ENCODE data around the gene EIF4E2.

Gene EIF4E2

GRCh38 chr2:232543491-232543890 lies 7.0 kb upstream of the EIF4E2 start:
- TF ChIP-seq CTCF (conservative IDR thresholded peaks at IDR 0.05; ENCODE audit: low read length): no peak
- H3K4me3 ChIP-seq (ENCODE audit: low read length): no peak overlapping the region
- DNase-seq (ENCODE audit: low read depth): no peak

- no peak for TF ChIP-seq CTCF (conservative IDR thresholded peaks at IDR 0.05; ENCODE audit: low read length)
- no peak overlapping the region for H3K4me3 ChIP-seq (ENCODE audit: low read length)
- no peak for DNase-seq (ENCODE audit: low read depth)
Measured at GRCh38 chr2:232543928-232544631, 6.4 kb upstream of the EIF4E2 start.

GRCh38 chr2:232544674-232545073 lies 5.8 kb upstream of the EIF4E2 start:
- DNase-seq (ENCODE audit: low read depth): no peak
- no peak for TF ChIP-seq CTCF (conservative IDR thresholded peaks at IDR 0.05; ENCODE audit: low read length)

GRCh38 chr2:232545511-232546375 lies 4.7 kb upstream of the EIF4E2 start:
- DNase-seq (ENCODE audit: low read depth): no peak
- H3K4me3 ChIP-seq (ENCODE audit: low read length): no peak overlapping the region
- no peak for TF ChIP-seq CTCF (conservative IDR thresholded peaks at IDR 0.05; ENCODE audit: low read length)

More at GRCh38 chr2:232544674-232545073, 5.8 kb upstream of the EIF4E2 start:
- no peak overlapping the region for H3K4me3 ChIP-seq (ENCODE audit: low read length)

GRCh38 chr2:232547991-232548390 lies 2.5 kb upstream of the EIF4E2 start:
- no peak for DNase-seq (ENCODE audit: low read depth)
- no peak for TF ChIP-seq CTCF (conservative IDR thresholded peaks at IDR 0.05; ENCODE audit: low read length)
- H3K4me3 ChIP-seq (ENCODE audit: low read length): no peak overlapping the region

- TF ChIP-seq CTCF (conservative IDR thresholded peaks at IDR 0.05; ENCODE audit: low read length): no peak
- DNase-seq (ENCODE audit: low read depth): no peak
- H3K4me3 ChIP-seq (ENCODE audit: low read length): peak overlapping the region; percentile 95
Measured at GRCh38 chr2:232549655-232550353, 685 bp upstream of the EIF4E2 start.
